Measurements from ENCODE around the gene SI. TPM values are rescaled to one million over a fixed set of nuclear protein-coding genes. Genes with fewer than 3 reads are reported as not detected.

SI gene
- total RNA-seq (not detected), polyA plus RNA-seq (under 1 TPM in 1 of 2 donors, not detected in 1; 0.01 TPM)
- long read RNA-seq, donor 1, result 0 reads
- long read RNA-seq, donor 2, result 0 reads
- long read RNA-seq, donor 3, result 0 reads

- intact Hi-C loops (cut with DNase I), result no loop called here
- H3K36me3 ChIP-seq, result no peaks in the 10 kb centered on the region
These were observed at the start of gene SI for GRCh38 chr3:165078293-165078692. Gene SI (minus strand): TSS chr3:165078496. CDS start chr3:165076012, 2,484 bp downstream.

GRCh38 chr3:165125836-165126235, 47.5 kb upstream of the SI start:
- intact Hi-C loops (cut with DNase I), result no loop called here
- Histone ChIP-seq H3K27me3 (no peaks in the 10 kb centered on the region), H3K27ac (no peak overlapping the region), H3K9me3 (peaks cover 0 to 12% (median 2%) of the 10 kb centered on the region in 12 donors), H3K4me3 (no peak overlapping the region), H3K36me3 (no peaks in the 10 kb centered on the region), H3K4me1 (no peaks in the 10 kb centered on the region)
- DNase-seq (no peak), ATAC-seq (no peak)
- TF ChIP-seq CTCF (IDR thresholded peaks at IDR 0.05) (no peak), POLR2A (IDR thresholded peaks at IDR 0.05) (no peak)

More at GRCh38 chr3:165078293-165078692, at the start of gene SI:
- DNase-seq, result no peak
- Histone ChIP-seq H3K27me3 (no peaks in the 10 kb centered on the region), H3K4me1 (no peaks in the 10 kb centered on the region), H3K9me3 (peaks cover 0 to 5% (median 0%) of the 10 kb centered on the region in 12 donors), H3K27ac (no peak within 1 kb of the TSS), H3K4me3 (no peak within 1 kb of the TSS)
- ATAC-seq, result no peak
- TF ChIP-seq POLR2A (IDR thresholded peaks at IDR 0.05), result no peak
- no peak for TF ChIP-seq CTCF (IDR thresholded peaks at IDR 0.05)

- peaks cover 0 to 6% (median 0%) of the 10 kb centered on the region in 12 donors for H3K9me3 ChIP-seq
- intact Hi-C loops (cut with DNase I), result no loop called here
- H3K4me3 ChIP-seq, result no peak overlapping the region
- no peaks in the 10 kb centered on the region for H3K36me3 ChIP-seq
- WGBS, 4 donors, result 43 to 51% (median 45%) methylated on average over 1 of the region's 1 CpG
- no peak for ATAC-seq
- no peaks in the 10 kb centered on the region for H3K4me1 ChIP-seq
- no peak for TF ChIP-seq POLR2A (IDR thresholded peaks at IDR 0.05)
- no peak for TF ChIP-seq CTCF (IDR thresholded peaks at IDR 0.05)
- DNase-seq, result no peak
- no peaks in the 10 kb centered on the region for H3K27me3 ChIP-seq
- no peak overlapping the region for H3K27ac ChIP-seq
These were observed 33.1 kb upstream of the SI start for GRCh38 chr3:165111401-165111800.

- no peaks in the 10 kb centered on the region for H3K9me3 ChIP-seq
- intact Hi-C loops (cut with DNase I), result no loop called here
- H3K4me3 ChIP-seq, result no peak overlapping the region
- H3K36me3 ChIP-seq, result no peaks in the 10 kb centered on the region
- TF ChIP-seq CTCF (IDR thresholded peaks at IDR 0.05), result no peak
- TF ChIP-seq POLR2A (IDR thresholded peaks at IDR 0.05), result no peak
- H3K27ac ChIP-seq, result no peak overlapping the region
- H3K4me1 ChIP-seq, result no peaks in the 10 kb centered on the region
- DNase-seq (no peak), ATAC-seq (no peak)
- no peaks in the 10 kb centered on the region for H3K27me3 ChIP-seq
- WGBS, 4 donors, result 64 to 77% (median 70%) methylated on average over 1 of the region's 1 CpG
These were observed 25.3 kb upstream of the SI start for GRCh38 chr3:165103616-165104015.

Measured in heart left ventricle (tissue), 16 donors.